Activated CD4-positive, alpha-beta T cell treated with anti-CD3 and anti-CD28 coated beads, Interleukin-2, amount 10 ng/mL, durations not matched to agents 7 days and 5 days (primary cell): ENCODE data around the gene OR6K6. TPM values are rescaled to one million over a fixed set of nuclear protein-coding genes. Genes with fewer than 3 reads are reported as not detected.

Experiments used
- CTCF ChIA-PET: fragments of 350-600 bp; sonication (Branson Sonifier 250); formaldehyde crosslinking; loops from one replicate; lab custom pipeline; 2021; ENCODE audit warnings: antibody characterized with exemption; lab: Charles Lee
- POLR2A ChIA-PET: fragments of 350-600 bp; sonication (Branson Sonifier 250); formaldehyde crosslinking; loops from one replicate; lab custom pipeline; 2021; ENCODE audit warnings: antibody characterized with exemption; lab: Charles Lee
- DNase-seq: peaks from one replicate; pipeline ENCODE4 v3.0.0-alpha.2; 2020
- H3K27ac Mint-ChIP-seq: one replicate; pipeline ENCODE4 v1.8.0; 2021; ENCODE audit warnings: mild to moderate bottlenecking, moderate library complexity, mixed read lengths
- H3K27me3 Mint-ChIP-seq: one replicate; pipeline ENCODE4 v1.8.0; 2021; ENCODE audit warnings: mixed read lengths
- H3K36me3 Mint-ChIP-seq: one replicate; pipeline ENCODE4 v1.8.0; 2021; ENCODE audit warnings: low read depth, mixed read lengths
- H3K4me1 Mint-ChIP-seq: one replicate; pipeline ENCODE4 v1.8.0; 2021; ENCODE audit warnings: mixed read lengths
- H3K4me3 Mint-ChIP-seq: one replicate; pipeline ENCODE4 v1.8.0; 2021; ENCODE audit warnings: mild to moderate bottlenecking, moderate library complexity, mixed read lengths
- H3K9me3 Mint-ChIP-seq: one replicate; pipeline ENCODE4 v1.8.0; 2021; ENCODE audit warnings: mixed read lengths
- total RNA-seq, 2 experiments: library from RNA; stranded (reverse); gene quantifications; one replicate each; pipeline ENCODE4 v1.2.3, GENCODE V29; 2021

OR6K6 gene
- not detected for total RNA-seq

DNA sequence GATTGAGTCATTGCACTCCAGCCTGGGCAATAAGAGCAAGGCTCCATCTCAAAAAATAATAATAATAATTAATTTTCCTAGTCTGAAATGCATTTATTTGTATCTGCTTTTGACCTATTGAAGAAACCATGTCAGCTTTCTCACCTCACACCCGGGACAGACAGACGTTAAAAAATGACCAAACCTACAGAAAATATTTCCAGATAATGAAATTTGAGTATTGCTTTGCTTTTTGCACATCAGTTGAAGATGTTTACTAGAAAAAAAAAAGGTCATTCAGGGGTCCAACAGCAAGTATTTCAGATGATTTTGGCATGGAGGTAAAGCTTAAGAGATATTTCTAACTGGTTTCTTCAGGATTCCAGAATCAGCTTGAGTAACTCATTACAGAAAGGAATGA is at the start of gene OR6K6:
TSS of gene OR6K6 (plus strand) at position 301 of the 400 bp plus-strand sequence. CDS start 168 bp downstream, outside the sequence.
- Mint-ChIP-seq H3K4me3 (no peak within 1 kb of the TSS), H3K27ac (no peak within 1 kb of the TSS), H3K27me3 (peaks cover 7% of the 10 kb centered on the region), H3K4me1 (no peaks in the 10 kb centered on the region), H3K36me3 (no peaks in the 10 kb centered on the region), H3K9me3 (no peaks in the 10 kb centered on the region)
- POLR2A ChIA-PET = no interaction called here
- no peak for DNase-seq
- CTCF ChIA-PET = no interaction called here

DNA sequence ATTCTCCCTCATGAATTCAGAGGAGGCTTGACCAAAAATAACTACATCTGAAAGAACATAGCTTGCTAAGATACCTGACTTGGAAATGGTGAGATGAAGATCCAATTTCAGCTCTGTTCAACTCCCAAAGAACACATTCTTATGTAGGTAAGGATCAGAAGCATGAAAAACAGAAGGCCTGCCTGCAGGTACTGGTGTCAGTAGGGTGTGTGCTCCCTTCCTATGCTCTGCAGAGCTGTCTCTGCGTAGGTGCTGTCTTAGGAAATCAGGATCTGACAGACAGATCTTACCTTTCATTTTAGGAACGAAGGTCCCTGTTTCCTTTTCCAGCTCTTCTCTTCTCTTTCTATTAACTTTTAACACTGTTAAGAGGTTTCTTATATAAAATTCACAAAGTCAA is 48.4 kb upstream of the OR6K6 start:
- POLR2A ChIA-PET = no interaction called here

DNA sequence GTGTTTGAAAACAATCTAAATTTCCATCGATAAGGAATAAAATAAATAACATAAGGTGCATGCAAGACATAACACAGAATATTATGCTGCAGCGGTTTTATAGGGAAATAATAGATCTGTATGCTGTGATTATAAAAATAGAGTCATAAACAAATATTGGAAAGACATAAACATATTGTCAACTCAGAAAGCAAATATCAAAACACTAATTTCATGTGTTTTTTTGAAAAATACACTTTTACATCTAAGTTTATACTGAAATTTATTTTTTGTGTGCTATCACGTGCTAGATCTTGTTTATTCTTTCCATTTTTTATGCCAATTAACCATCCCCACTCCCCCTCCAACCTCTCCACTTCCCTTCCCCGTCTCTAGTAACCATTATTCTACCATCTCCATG is 43.4 kb upstream of the OR6K6 start:
- Mint-ChIP-seq H3K36me3 (no peaks in the 10 kb centered on the region), H3K4me3 (no peak overlapping the region), H3K27me3 (peaks cover 21% of the 10 kb centered on the region), H3K4me1 (no peaks in the 10 kb centered on the region), H3K27ac (no peak overlapping the region), H3K9me3 (no peaks in the 10 kb centered on the region)
- ChIA-PET CTCF (no interaction called here), POLR2A (no interaction called here)
- no peak for DNase-seq

More for the DNA sequence above, 48.4 kb upstream of the OR6K6 start:
- Mint-ChIP-seq H3K4me3 (no peak overlapping the region), H3K27me3 (peaks cover 8% of the 10 kb centered on the region), H3K4me1 (no peaks in the 10 kb centered on the region), H3K36me3 (no peaks in the 10 kb centered on the region), H3K9me3 (no peaks in the 10 kb centered on the region), H3K27ac (no peak overlapping the region)
- CTCF ChIA-PET = interaction anchor here (0.6 kb wide), 1 partner anchor 106 kb away, joined by 3 read pairs; no protein-coding TSS in a partner anchor
- DNase-seq = no peak

- H3K36me3 Mint-ChIP-seq = no peaks in the 10 kb centered on the region
- ChIA-PET CTCF (no interaction called here), POLR2A (no interaction called here)
- DNase-seq = no peak
- H3K27me3 Mint-ChIP-seq = peaks cover 20% of the 10 kb centered on the region
- no peaks in the 10 kb centered on the region for H3K9me3 Mint-ChIP-seq
- H3K27ac Mint-ChIP-seq = no peak overlapping the region
- no peak overlapping the region for H3K4me3 Mint-ChIP-seq
- no peaks in the 10 kb centered on the region for H3K4me1 Mint-ChIP-seq
These were observed 39.8 kb upstream of the OR6K6 start for GRCh38 chr1:158714754-158715153.

- no peak overlapping the region for H3K4me3 Mint-ChIP-seq
- ChIA-PET CTCF (no interaction called here), POLR2A (no interaction called here)
- no peak overlapping the region for H3K27ac Mint-ChIP-seq
- H3K9me3 Mint-ChIP-seq = no peaks in the 10 kb centered on the region
- no peaks in the 10 kb centered on the region for H3K36me3 Mint-ChIP-seq
- no peaks in the 10 kb centered on the region for H3K4me1 Mint-ChIP-seq
- peaks cover 25% of the 10 kb centered on the region for H3K27me3 Mint-ChIP-seq
- DNase-seq = no peak
These were observed 38.2 kb upstream of the OR6K6 start for GRCh38 chr1:158716335-158716734.

GRCh38 chr1:158717344-158717743 is 37.2 kb upstream of the OR6K6 start:
- POLR2A ChIA-PET = no interaction called here
- Mint-ChIP-seq H3K9me3 (no peaks in the 10 kb centered on the region), H3K4me1 (no peaks in the 10 kb centered on the region), H3K27ac (no peak overlapping the region), H3K36me3 (no peaks in the 10 kb centered on the region), H3K27me3 (peaks cover 21% of the 10 kb centered on the region), H3K4me3 (no peak overlapping the region)
- no peak for DNase-seq
- CTCF ChIA-PET = no interaction called here

- peaks cover 24% of the 10 kb centered on the region for H3K27me3 Mint-ChIP-seq
- CTCF ChIA-PET = no interaction called here
- no peaks in the 10 kb centered on the region for H3K9me3 Mint-ChIP-seq
- H3K4me1 Mint-ChIP-seq = no peaks in the 10 kb centered on the region
- no peak for DNase-seq
- no peaks in the 10 kb centered on the region for H3K36me3 Mint-ChIP-seq
- no peak overlapping the region for H3K4me3 Mint-ChIP-seq
- POLR2A ChIA-PET = no interaction called here
- H3K27ac Mint-ChIP-seq = no peak overlapping the region
These were observed 34.9 kb upstream of the OR6K6 start for GRCh38 chr1:158719664-158720063.

DNA sequence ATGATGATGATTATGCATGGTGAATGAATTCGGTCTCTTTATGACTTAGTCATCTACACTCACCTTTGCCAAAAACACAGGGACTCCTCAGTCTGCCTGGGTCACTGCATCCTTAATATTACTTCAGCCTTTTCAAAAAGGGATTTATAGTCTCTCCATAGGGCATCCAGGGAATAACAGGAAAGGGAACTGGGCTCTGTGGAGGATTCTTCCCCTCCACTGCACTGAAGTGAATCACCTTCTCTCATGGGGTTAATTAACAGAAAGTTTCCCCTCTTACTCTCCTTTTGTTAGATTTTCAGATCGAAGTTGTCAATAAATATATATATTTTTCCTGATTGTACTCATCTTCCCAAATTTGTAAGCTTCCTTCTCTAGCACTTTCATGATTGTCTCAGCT is 33.9 kb upstream of the OR6K6 start, which contains the start of gene OR6K3:
TSS of gene OR6K3 (minus strand) at position 101 of the 400 bp plus-strand sequence. CDS start 2,605 bp downstream, outside the sequence.
- no peak for DNase-seq
- H3K27me3 Mint-ChIP-seq = peaks cover 25% of the 10 kb centered on the region
- no peaks in the 10 kb centered on the region for H3K9me3 Mint-ChIP-seq
- no peak within 1 kb of the TSS for H3K27ac Mint-ChIP-seq
- H3K4me3 Mint-ChIP-seq = no peak within 1 kb of the TSS
- CTCF ChIA-PET = no interaction called here
- POLR2A ChIA-PET = no interaction called here
- H3K4me1 Mint-ChIP-seq = no peaks in the 10 kb centered on the region
- no peaks in the 10 kb centered on the region for H3K36me3 Mint-ChIP-seq

DNA sequence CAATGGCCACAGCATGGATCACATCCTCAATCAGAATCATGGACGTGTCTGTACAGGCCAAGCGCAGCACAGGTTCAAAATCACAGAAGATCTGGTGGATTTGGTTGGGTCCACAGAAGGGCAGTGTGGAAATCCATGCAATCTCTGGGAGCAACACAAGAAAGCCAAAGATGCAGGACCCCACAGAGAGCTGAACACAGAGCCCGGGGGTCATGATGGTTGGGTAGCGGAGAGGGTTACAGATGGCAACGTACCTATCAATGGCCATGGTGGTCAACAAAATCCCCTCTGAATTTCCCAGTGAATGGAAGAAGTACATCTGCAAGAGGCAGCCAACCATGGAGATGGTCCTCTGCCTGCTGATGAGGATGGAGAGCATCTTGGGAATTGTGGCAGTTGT is 30.1 kb upstream of the OR6K6 start:
- peaks cover 40% of the 10 kb centered on the region for H3K27me3 Mint-ChIP-seq
- H3K36me3 Mint-ChIP-seq = no peaks in the 10 kb centered on the region
- ChIA-PET CTCF (no interaction called here), POLR2A (no interaction called here)
- H3K4me1 Mint-ChIP-seq = no peaks in the 10 kb centered on the region
- no peak for DNase-seq
- H3K9me3 Mint-ChIP-seq = no peaks in the 10 kb centered on the region
- H3K4me3 Mint-ChIP-seq = no peak overlapping the region
- no peak overlapping the region for H3K27ac Mint-ChIP-seq

- Mint-ChIP-seq H3K4me1 (no peaks in the 10 kb centered on the region), H3K27me3 (peaks cover 29% of the 10 kb centered on the region), H3K27ac (no peak overlapping the region), H3K36me3 (no peaks in the 10 kb centered on the region), H3K9me3 (no peaks in the 10 kb centered on the region), H3K4me3 (no peak overlapping the region)
- POLR2A ChIA-PET = no interaction called here
- DNase-seq = no peak
- CTCF ChIA-PET = no interaction called here
These were observed 25.9 kb upstream of the OR6K6 start for GRCh38 chr1:158728510-158729225.

DNA sequence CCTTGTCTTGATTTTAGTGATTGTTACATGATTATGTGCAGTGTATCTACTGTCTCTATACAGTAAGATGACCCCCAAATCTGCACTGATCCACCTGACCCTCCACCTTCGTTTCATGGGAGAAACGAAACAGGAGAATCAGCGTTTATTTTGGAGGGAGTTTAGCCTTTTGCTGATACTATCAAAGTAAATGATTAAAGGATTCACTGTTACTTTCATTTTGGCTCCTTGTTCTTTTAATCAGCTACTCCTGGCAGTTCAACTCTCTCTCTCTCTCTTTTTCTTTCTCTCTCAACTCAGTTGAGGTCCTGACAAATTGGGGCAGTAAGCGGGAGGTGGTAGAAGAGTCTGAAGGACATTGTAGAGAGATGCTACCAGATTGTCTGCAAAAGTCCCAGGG is 24.1 kb upstream of the OR6K6 start:
- Mint-ChIP-seq H3K9me3 (no peaks in the 10 kb centered on the region), H3K4me1 (no peaks in the 10 kb centered on the region), H3K4me3 (no peak overlapping the region), H3K36me3 (no peaks in the 10 kb centered on the region), H3K27me3 (peaks cover 26% of the 10 kb centered on the region), H3K27ac (no peak overlapping the region)
- DNase-seq = no peak
- POLR2A ChIA-PET = no interaction called here
- CTCF ChIA-PET = interaction anchor here (0.6 kb wide), 1 partner anchor 729 kb away, joined by 4 read pairs; no protein-coding TSS in a partner anchor

- Mint-ChIP-seq H3K27me3 (peaks cover 23% of the 10 kb centered on the region), H3K9me3 (no peaks in the 10 kb centered on the region), H3K4me1 (no peaks in the 10 kb centered on the region), H3K27ac (no peak overlapping the region), H3K4me3 (no peak overlapping the region), H3K36me3 (no peaks in the 10 kb centered on the region)
- ChIA-PET CTCF (no interaction called here), POLR2A (no interaction called here)
- DNase-seq = no peak
These were observed 22.8 kb upstream of the OR6K6 start for GRCh38 chr1:158731707-158732106.

- CTCF ChIA-PET = no interaction called here
- POLR2A ChIA-PET = no interaction called here
These were observed 22.0 kb upstream of the OR6K6 start for GRCh38 chr1:158732524-158732923.

GRCh38 chr1:158735848-158736247 is 18.7 kb upstream of the OR6K6 start:
- Mint-ChIP-seq H3K4me1 (no peaks in the 10 kb centered on the region), H3K27ac (no peak overlapping the region), H3K36me3 (no peaks in the 10 kb centered on the region), H3K9me3 (no peaks in the 10 kb centered on the region), H3K4me3 (no peak overlapping the region), H3K27me3 (peaks cover 27% of the 10 kb centered on the region)
- CTCF ChIA-PET = no interaction called here
- POLR2A ChIA-PET = no interaction called here
- no peak for DNase-seq

More at GRCh38 chr1:158732524-158732923, 22.0 kb upstream of the OR6K6 start:
- H3K4me3 Mint-ChIP-seq = no peak overlapping the region
- DNase-seq = no peak
- no peaks in the 10 kb centered on the region for H3K36me3 Mint-ChIP-seq
- no peaks in the 10 kb centered on the region for H3K9me3 Mint-ChIP-seq
- H3K4me1 Mint-ChIP-seq = no peaks in the 10 kb centered on the region
- H3K27ac Mint-ChIP-seq = no peak overlapping the region
- peaks cover 27% of the 10 kb centered on the region for H3K27me3 Mint-ChIP-seq
